Breast epithelium (tissue), 3 donors: ENCODE measurements around the gene HTRA2.

Experiments
- CTCF ChIP-seq, 3 donors: fragments of 450-650 bp; IDR thresholded peaks; one replicate each; pipeline ENCODE4 v1.5.1; 2016 to 2017; ENCODE audit warnings: antibody characterized with exemption in 3 of 3, mild to moderate bottlenecking in 3 of 3, moderate library complexity in 3 of 3
- POLR2A ChIP-seq: fragments of 450-650 bp; IDR thresholded peaks from one replicate; pipeline ENCODE4 v1.6.1; 2016; ENCODE audit warnings: antibody characterized with exemption, mild to moderate bottlenecking, moderate library complexity

GRCh38 chr2:74576211-74576862 is 46.6 kb downstream of the HTRA2 start:
- no peak for TF ChIP-seq CTCF (IDR thresholded peaks at IDR 0.05)
- TF ChIP-seq POLR2A, result no peak
